ENCODE data around the gene USP44.
A peak's percentile ranks its signal among the peaks of the same experiment; 100 is the strongest.
"Not testable (repeated sequence)": the region's sequence is repeated elsewhere in the genome, so short reads cannot be mapped to it uniquely, and the experiment has no call there.

Gene USP44

DNA sequence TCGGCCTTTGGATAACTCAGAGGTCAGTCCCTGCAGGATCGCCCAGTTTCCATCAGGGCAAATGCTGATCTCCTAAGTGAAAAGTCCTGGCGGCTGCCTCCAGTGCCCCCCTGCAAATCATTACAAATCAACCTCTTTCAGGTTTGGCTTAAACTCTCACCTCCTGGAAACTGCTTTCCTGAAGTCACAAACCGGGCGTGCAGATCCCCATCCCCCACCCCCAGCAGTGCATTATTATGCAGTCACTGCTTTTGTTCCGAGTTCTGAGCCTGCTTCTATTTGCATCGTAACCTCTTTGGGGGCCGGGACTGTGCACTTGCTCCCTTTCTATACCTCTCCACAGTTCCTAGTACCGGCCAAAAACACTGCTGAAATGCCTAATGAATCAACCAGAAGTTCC is at the start of gene USP44:
Gene USP44 (minus strand): TSS at position 172 of the 400 bp plus-strand sequence. CDS start 17,220 bp downstream, outside the sequence.
- no peak for DNase-seq

DNA sequence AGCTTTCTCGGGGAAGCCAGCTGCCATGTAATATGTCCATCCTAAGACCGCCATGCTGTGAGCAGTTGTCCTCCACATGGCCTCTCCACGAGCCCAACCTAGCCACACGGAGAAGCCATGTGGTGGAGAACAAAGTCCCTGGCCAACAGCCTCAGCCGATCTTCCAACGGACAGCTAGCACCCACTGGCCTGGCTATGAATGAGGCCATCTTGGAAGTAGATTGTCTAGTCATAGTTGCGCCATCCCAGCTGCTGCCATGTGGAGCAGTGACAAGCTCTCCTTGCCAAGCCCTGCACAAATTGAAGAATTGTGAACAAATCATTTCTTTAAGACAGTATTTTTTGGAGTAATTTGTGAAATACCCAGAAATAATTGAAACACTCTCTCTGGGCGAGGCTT is 49.3 kb upstream of the USP44 start:
- DNase-seq: no peak

DNA sequence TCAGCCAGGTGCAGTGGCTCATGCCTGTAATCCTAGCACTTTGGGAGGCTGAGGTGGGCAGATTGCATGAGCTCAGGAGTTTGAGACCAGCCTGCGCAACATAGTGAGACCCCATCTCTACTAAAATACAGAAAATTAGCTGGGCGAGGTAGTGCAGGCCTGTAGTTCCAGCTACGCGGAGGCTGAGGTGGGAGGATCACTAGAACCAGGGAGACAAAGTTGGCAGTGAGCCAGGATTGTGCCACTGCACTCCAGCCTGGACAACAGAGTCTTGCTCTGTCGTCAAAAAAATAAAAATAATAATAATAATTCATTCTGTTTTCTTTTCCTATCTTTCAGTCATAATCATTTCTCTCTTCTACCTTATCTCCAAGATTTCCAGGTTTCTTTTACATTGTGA is 48.6 kb upstream of the USP44 start:
- DNase-seq: no peak

DNA sequence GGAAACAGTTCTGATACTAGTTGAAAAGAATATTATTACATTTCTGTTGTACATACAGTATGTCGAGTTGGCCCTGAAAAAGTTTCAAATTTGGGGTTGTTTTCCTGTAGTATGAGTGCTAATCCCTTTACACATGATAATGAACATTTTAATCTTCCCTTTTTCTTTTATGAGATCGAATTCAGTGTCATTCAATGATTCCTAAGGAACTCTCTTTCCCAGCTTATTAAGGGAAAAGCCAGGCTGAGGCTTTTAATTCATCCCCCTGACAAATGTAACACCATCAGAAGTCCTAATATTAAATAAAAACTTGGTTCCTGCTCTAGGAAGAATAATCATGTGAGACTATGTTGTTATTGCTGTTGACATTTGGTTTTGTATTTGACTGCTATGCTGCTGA is 42.9 kb upstream of the USP44 start:
- DNase-seq: no peak

DNA sequence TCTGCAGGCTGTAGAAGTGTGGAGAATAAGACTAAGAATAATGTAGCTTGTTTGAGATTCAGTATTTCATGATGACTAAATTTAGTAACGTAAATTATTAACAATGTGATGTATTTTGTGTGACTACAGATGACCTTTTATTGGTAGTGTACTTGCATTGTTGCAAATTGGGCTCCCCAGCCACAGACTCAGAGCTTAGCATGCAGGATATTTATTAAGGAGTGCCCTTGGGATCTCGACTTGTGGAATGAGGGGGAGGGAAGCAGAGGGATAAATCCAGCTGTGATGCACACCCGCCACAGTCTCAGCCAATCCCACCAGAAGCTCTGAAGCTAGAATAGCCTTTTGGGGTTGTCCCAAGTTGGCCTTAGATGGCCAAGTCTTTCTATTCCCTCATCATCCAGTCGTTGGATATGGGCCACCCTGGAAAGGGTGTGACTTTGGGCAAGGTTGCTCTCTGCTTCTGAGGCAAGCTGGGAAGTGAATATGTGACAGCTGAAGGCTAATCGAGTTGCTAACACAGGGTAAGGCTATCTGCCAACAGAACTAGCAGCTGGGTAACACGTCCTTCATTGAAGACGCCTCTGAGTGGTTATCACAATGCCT is 42.1 kb upstream of the USP44 start:
- DNase-seq: peak; percentile 15

DNA sequence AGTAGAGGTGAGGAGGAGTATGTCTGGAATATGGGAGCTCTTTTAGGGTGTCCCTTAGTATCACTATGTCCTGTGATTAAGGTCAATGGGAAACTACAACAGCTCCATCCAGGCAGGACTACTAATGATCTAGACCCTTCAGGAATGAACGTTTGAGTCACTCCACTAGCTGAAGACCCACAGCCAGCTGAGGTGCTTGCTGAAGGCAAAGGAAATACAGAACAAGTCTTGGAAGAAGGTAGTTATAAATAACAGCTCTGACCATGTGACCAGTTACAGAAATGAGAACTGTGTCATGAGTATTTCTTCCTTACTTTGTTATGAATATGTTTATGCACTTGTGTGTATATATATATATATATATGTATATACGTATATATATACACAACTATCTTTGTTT is 40.5 kb upstream of the USP44 start:
- DNase-seq: no peak

DNA sequence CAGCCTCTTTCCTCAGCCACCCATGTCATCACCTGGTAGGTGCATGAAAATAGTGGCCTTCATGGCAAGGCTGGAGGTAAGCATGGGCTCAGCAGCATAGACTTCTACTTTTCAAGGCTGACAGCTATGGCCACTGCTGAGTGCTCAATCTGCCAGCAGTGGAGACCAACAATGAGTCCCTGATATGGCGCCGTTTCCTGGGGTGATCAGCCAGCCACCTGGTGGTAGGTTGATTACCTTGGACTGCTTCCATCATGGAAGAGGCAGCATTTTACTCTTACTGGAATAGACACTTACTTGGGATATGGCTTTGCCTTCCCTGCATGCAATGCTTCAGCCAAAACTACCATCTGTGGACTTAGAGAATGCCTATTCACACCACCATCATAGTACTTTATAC is 39.5 kb upstream of the USP44 start:
- DNase-seq: no peak

DNA sequence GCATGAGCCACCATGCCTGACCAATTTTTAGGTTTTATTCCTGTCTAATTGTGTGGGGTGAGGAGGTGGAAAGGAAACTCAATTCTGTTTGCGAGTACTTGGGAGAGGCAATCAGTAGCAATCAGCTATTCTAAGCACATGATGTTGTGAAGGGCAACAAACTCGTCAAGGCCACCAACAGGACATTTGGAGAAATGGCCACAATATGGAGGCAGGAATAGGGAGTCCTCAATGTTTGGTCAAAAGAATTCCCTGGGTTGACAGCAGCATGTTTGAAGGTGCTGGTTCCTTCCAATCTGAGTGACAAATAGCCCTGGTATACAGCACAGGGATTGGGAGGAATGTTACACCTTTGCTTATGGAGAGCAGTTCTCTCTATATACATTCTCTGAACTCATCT is 32.7 kb upstream of the USP44 start:
- no peak for DNase-seq

DNA sequence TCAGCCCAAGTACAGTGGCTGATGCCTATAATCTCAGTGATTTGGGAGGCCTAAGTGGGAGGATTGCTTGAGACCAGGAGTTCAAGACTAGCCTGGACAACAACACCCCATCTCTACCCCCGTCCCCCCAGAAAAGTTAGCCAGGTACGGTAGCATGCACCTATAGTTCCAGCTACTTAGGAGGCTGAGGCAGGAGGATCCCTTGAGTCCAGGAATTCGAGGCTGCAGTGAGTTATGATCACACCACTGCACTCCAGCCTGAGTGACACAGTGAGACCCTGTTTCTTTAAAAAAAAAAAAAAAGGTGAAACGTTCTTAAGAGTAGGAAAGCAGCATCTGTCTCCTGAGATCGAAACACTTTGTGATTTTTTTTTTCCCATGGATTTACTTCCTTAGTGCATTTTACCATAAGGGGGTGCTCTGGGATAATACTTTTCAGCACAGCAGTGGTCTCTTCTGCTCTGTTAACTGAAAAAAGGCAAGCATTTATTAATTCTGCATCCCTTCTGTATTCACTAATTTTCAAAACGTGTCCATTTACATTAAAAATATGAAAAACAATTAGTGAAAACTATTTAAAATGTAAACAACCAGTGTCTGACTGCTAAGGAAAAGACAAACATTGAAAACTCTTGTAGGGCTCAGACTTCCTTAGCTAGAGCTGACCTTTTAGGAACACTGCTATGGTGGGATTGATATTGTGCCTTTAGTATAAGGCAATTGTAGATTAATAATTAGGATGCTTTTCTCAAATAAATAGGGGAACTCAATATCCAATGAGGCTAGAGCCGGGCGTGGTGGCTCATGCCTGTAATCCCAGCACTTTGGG is 31.2 kb upstream of the USP44 start:
- DNase-seq: peak; percentile 61

DNA sequence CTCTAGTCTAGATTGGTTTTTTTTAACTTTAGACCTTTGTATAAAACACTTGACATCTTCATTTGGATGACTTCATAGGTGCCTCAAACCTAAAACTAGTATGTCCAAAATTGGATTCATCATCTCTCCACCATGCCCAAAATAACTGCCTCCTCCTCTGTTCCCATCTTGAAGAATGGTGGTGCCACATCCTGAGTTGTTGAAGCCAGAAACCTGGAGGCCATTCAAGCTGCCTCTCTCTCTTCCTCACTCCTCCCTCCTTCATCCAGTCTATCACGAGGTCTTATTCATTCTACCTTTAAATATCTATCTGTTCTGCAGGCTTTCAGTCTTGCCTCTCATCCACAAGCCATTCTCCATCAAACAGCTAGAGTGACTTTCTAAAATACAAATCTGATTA is 26.5 kb upstream of the USP44 start:
- DNase-seq: no peak

DNA sequence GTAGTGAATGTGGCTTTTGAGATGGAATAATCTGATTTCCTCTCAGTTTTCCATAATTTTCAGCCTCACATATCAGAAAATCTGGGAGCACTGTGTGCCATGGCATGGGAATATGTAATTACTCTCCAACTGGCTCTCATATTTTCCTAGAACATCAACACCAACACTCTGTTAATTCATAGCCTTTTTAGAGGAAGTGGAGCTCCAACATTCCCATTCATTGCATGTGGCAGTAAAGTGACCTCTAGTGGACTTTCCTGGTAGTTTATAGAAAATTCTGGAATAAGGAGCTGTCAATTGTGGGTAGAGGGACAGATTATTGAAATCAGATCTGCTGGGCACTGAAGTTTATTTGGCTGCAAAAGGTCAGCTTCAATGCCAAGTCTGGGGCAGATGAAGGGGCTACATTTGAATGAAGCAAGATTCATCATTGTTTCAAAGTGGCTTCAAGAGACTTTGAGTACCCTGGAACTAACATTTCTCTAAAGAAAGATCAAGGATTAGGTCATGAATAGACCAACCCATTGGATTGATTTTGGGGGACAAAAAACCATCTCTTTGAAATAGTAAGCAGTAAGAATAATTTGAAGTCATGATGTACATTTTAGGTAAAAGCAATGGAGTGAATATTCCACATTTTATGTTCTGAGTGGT is 23.6 kb upstream of the USP44 start:
- DNase-seq: peak; percentile 28

DNA sequence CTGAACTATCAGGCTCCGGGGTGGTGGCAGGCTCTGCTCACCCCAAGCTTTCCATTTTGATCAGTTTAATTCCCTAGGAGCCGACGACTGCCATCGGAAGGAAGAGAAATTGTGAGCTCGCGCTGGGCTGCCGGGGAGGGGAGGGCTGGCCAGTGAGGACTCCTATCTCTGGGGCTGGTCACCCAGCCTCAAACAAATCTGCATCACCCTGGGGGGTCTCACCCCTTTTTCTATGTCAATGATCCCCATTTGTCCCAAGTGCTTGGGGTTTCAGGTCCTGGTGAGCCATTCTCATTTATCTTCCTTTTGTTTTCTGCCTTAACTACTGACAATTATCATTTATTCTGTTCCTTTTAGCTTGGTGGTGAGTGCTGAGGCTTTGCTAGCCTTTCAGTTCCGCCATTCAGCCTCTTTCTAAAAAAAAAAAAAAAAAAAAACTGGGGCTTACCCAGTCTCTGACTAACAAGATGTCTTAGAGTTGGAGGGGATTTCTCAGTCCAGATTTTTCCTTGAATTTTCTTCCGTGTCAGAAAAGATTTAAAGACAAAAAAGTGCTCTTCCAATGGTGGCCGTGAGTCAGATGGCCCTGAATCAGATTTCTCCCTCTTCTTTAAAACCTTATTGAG is 22.8 kb upstream of the USP44 start:
- no peak for DNase-seq

DNA sequence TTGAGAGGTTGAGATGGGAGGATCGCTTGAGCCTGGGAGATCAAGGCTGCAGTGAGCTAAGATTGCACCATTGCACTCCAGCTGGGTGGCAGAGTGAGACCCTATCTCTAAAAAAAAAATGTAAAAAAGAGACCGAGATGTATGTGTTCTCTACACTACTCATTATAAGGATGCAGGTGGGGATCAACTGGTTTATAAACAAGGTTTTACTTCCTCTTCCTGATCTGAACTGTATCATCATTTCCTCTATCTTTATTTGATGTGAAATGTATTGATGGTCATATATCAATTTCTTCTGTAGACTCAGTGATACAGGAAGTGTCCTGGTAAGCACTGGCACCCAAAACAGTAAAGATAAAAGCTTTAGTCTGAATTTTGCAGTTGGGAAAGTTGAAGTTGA is 20.1 kb upstream of the USP44 start:
- no peak for DNase-seq

DNA sequence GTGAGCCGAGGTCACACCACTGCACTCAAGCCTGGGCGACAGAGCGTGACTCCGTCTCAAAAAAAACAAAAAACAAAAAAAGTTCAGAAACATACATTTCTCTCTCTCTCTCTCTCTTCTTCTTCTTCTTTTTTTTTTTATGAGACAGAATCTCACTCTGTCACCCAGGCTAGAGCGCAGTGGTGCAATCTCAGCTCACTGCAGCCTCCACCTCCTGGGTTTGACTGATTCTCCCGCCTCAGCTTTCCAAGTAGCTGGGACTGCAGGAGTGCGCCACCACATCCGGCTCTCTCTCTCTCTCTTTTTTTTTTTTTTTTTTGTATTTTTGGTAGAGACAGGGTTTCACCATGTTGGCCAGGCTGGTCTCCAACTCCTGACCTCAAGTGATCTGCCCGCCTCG is 16.8 kb upstream of the USP44 start:
- not testable (repeated sequence) for DNase-seq

DNA sequence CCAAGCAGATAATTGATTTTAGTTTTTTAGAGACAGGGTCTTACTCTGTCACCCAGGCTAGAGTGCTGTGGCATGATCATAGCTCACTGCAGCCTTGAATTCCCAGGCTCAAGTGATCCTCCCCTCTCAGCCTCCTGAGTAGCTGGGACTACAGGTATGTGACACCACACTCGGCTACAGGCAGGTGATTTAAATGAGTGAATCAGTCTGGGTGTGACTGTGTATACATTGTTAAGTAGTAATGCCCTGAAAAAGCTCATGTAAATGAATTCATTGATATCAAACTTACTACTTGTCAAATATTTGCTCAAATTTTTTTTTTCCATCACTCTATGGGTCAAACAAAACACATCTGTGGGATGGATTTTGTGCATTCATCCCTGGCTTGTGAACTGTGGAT is 6.3 kb upstream of the USP44 start:
- no peak for DNase-seq

DNA sequence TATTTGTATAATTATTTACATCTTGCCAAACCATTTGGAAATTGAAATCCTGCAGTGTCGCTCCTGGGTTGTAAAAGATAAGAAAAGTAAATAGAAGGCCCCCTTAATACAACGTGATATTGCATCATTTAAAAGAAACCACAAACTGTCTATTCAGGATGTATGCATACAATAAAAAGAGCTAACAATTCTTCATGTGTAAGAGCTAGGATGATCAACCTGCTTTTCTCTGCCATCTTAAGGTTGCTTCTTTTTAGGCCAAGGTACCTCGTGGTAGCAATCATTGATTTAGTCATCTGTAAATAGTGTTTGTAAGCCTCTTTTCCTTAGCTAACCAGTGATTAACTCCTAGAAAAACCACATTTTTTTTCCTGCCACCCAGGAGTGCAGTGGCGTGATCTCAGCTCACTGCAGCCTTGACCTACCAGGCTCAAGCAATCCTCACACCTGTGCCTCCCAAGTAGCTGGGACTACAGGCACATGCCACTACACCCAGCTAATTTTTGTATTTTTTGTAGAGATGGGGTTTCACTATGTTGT is 3.3 kb upstream of the USP44 start:
- DNase-seq: no peak

DNA sequence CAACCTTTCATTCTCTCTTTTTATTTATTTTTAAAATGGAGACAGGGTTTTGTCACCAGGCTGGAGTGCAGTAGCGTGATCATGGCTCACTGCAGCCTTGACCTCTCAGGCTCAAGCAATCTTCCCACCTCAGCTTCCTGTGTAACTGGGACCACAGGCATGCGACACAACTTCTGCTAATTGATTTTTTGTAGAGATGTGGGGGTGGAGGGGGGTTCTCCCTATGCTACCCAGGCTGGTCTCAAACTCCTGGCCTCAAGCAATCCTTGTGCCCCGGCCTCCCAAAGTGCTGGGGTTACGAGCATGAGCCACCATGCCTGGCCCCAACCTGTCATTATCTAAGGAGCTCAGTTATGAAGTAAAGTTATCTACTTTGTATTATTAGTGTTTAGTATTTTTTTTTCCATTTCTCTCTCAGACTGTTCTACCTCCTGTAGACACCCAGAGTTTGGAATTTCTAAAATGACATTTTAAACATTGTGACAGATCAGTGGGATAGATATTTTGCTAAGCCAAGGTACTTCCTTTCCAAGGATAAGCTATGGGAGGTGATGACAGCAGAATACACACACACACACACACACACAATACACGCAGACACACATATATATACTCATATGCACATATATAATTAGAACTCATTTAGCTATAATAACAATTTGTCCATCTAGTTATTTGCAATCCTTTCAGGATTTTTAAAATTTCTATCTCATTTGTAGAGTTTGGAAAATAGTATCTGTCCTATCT is 2.1 kb upstream of the USP44 start:
- DNase-seq: no peak

DNA sequence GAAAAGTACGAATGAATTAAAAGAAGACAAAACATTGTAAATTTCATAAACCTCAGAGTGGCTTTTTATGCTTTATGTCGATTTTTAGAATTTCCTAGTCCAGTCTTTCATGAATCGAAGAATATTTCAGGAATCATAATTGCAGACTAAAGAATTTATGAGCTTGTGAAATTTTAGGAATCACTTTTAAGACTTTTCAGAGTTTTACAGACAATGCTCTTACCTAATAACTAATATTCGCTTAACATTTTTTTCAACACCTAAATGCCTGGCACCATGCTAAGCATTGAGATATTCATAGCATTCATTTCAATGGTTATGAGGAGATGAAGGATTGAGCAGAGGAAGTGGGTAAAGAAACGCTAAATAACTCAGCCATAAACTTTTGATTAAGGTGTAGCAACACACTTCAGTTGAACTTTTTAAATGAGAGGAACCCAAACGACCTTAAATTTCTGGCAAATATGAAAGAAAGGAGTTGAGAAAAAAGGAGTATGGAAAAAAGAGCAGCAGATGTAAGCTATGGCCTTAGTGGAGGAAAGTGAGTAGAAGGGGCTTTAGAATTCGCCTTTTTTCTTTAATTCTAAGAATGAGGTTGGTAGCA is 739 bp upstream of the USP44 start:
- no peak for DNase-seq

DNA sequence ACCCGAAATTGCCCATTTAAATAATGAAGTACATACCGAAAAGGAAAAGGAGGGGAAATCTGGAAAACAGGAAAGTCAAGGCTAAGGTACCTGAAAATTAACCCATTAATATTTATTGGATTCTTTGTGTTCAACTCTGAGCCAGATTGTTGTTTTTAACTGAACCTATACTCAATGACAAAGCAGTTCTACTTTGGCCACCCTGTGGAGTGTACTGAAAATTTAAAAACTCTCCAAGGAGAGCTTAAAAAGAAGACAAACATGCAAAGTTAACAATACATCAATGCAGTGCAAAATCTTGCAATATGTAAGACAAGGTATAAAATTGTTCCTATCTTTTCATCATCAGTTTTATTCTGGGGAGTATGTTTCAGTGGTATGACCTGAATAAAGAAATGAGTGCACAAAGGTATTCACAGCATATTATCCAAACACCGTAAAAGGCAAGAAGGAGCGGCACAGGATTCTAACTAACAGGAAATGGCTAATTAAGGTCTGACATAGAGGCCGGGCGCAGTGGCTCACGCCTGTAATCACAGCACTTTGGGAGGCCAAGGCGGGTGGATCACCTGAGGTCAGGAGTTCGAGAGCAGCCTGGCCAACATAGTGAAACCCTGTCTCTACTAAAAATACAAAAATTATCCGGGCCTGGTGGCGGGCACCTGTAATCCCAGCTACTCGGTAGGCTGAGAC is 1.7 kb downstream of the USP44 start:
- DNase-seq: no peak

DNA sequence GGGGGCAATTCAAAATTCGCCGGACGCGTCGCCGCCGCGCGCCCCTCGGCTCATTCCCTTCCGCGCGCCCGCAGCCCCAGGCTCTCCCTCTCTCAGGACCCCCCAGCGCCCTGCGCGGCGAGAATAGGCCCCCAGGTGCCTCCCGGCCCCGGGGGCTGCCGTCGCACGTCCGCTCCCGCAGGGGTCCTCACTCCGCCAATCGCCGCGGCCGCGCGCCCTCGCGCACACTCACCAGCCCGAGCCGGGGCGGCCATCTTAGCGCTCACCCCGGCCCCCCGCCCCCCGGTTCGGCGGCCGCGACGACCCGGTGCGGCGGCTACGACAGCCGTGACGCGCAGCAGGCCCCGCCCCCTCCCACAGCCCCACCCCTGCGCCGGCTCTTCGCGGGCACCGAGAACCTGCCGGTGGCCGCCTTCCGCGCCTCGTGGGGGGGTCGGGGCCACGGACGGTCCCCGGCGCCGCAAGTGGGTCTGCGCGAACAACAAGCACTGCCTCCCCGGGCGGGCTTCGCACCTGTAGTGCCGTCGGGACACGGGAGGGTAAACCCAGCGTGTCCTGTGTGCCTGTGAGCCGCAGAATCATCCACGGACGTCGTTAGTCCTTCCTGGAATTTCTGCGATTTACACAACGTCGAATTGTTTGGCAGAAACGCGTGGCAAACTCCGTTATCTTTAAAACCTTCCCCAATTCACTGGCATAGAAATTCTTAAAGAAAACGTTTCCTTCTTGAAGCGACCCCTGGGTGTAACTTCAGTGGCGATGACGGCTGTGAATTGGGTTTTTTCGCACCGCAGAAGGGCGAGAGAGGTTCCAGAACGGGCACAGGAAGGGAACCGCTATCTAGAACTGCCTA is 2.5 kb downstream of the USP44 start:
- DNase-seq: peak; percentile 32
